Lung (tissue), 12 donors: Measurements from ENCODE around the gene TCF12. TPM values are rescaled to one million over a fixed set of nuclear protein-coding genes. Genes with fewer than 3 reads are reported as not detected.

ENCODE experiments used
- ATAC-seq: fragments of 200-7000 bp; cut with Tn5 transposase; one replicate; pipeline ENCODE4 v1.9.1; 2020; ENCODE audit warnings: moderate number of reproducible peaks; ENCODE audit not compliant: insufficient read depth, low FRiP score
- DNase-seq, 3 donors: peaks; one replicate each; pipeline ENCODE4 v3.0.0-alpha.2; 2013 to 2017
- H3K27ac ChIP-seq, 2 donors: one replicate each; pipeline ENCODE4 v1.5.1; 2013; ENCODE audit warnings: mild to moderate bottlenecking in 2 of 2, moderate library complexity in 2 of 2, control low read depth in 1 of 2, inconsistent platforms in 1 of 2, low read depth in 1 of 2, low read length in 1 of 2
- H3K27me3 ChIP-seq, 3 donors: one replicate each; pipeline ENCODE4 v1.5.1; 2013; ENCODE audit warnings: low read length in 2 of 3; ENCODE audit not compliant: control insufficient read depth in 3 of 3, insufficient read depth in 3 of 3
- H3K36me3 ChIP-seq, 4 donors: one replicate each; pipeline ENCODE4 v1.5.1; 2013; ENCODE audit warnings: low read length in 4 of 4, mild to moderate bottlenecking in 1 of 4, moderate library complexity in 1 of 4; ENCODE audit not compliant: control insufficient read depth in 4 of 4, insufficient read depth in 4 of 4
- H3K4me1 ChIP-seq, 5 donors: one replicate each; pipeline ENCODE4 v1.5.1; 2013; ENCODE audit warnings: low read length in 5 of 5, mild to moderate bottlenecking in 2 of 5, moderate library complexity in 1 of 5; ENCODE audit not compliant: control insufficient read depth in 5 of 5, insufficient read depth in 5 of 5
- H3K4me3 ChIP-seq: one replicate; pipeline ENCODE4 v1.5.1; 2013; ENCODE audit warnings: mild to moderate bottlenecking, control low read depth, moderate library complexity
- H3K9ac ChIP-seq, 2 donors: one replicate each; pipeline ENCODE4 v1.5.1; 2013; ENCODE audit warnings: low read length in 2 of 2, control low read depth in 1 of 2; ENCODE audit not compliant: insufficient read depth in 1 of 2
- H3K9me3 ChIP-seq, 4 donors: one replicate each; pipeline ENCODE4 v1.5.1; 2013; ENCODE audit warnings: low read length in 3 of 4, mild to moderate bottlenecking in 1 of 4, moderate library complexity in 1 of 4; ENCODE audit not compliant: control insufficient read depth in 4 of 4, insufficient read depth in 3 of 4
- CTCF ChIP-seq: IDR thresholded peaks from 2 replicates; pipeline ENCODE4 v1.5.1; 2012; ENCODE audit warnings: mild to moderate bottlenecking; ENCODE audit errors: control extremely low read depth, extremely low read depth
- WGBS, 2 donors: extraction: QIAGEN DNeasy Blood & Tissue Kit; methylation state at CpG; one replicate each; pipeline ENCODE4 v1.1.7; 2013; 5-methylcytosine and 5-hydroxymethylcytosine counted together
- polyA plus RNA-seq, 2 donors: library from polyadenylated mRNA; stranded (reverse); fragments of 200-250 nt; gene quantifications; one replicate each; pipeline ENCODE4 v1.2.1, GENCODE V29; 2013
- total RNA-seq, 2 donors: library from RNA; depleted of rRNA in 1 of 2; stranded (reverse); fragments of >200 nt in 1 of 2; gene quantifications; one replicate each; pipeline ENCODE4 v1.2.1, GENCODE V29; 2014 to 2021
- donor health status: control.
- donor health status: control.
- donor health status: Bipolar disorder and iron deficiency.
- donor health status: healthy.
- donor health status: DM: yes; HTN: yes; CAD: no.

Gene TCF12
- total and polyA plus RNA-seq, 4 donors, result 9.6 to 314 (median 56.3) TPM

- H3K27me3 ChIP-seq, result no peaks in the 10 kb centered on the region
- no peaks in the 10 kb centered on the region for H3K4me1 ChIP-seq
- WGBS, 2 donors, result 85 to 88% methylated on average over 2 to 3 of the region's 3 CpGs
- DNase-seq (no peak), ATAC-seq (no peak)
- H3K36me3 ChIP-seq, result peaks cover 11 to 47% (median 31%) of the 10 kb centered on the region in 4 donors
- no peak for TF ChIP-seq CTCF
- H3K9me3 ChIP-seq, result no peaks in the 10 kb centered on the region
- no peak overlapping the region for H3K27ac ChIP-seq
- no peak overlapping the region for H3K9ac ChIP-seq
- H3K4me3 ChIP-seq, result no peak overlapping the region
Measured at GRCh38 chr15:57278439-57278838, 360.0 kb downstream of the TCF12 start.

GRCh38 chr15:57280464-57280863 lies 362.0 kb downstream of the TCF12 start:
- no peak for TF ChIP-seq CTCF
- Histone ChIP-seq H3K27me3 (no peaks in the 10 kb centered on the region), H3K36me3 (peaks cover 9 to 32% (median 26%) of the 10 kb centered on the region in 4 donors), H3K27ac (no peak overlapping the region), H3K9ac (no peak overlapping the region), H3K9me3 (no peaks in the 10 kb centered on the region), H3K4me3 (no peak overlapping the region), H3K4me1 (no peaks in the 10 kb centered on the region)
- DNase-seq, result no peak
- WGBS, 2 donors, result 95 to 99% methylated on average over 3 of the region's 3 CpGs
- no peak for ATAC-seq

- Histone ChIP-seq H3K27ac (no peak overlapping the region), H3K27me3 (no peaks in the 10 kb centered on the region), H3K4me3 (no peak overlapping the region), H3K4me1 (no peaks in the 10 kb centered on the region), H3K9ac (no peak overlapping the region), H3K9me3 (no peaks in the 10 kb centered on the region), H3K36me3 (peaks cover 10 to 35% (median 25%) of the 10 kb centered on the region in 4 donors)
- no peak for TF ChIP-seq CTCF
- ATAC-seq (no peak), DNase-seq (no peak)
- 91 to 95% methylated on average over 8 of the region's 8 CpGs for WGBS, 2 donors
Measured at GRCh38 chr15:57281321-57281720, 362.9 kb downstream of the TCF12 start.

GRCh38 chr15:57282686-57283085 lies 364.2 kb downstream of the TCF12 start:
- Histone ChIP-seq H3K27me3 (no peaks in the 10 kb centered on the region), H3K4me3 (no peak overlapping the region), H3K9me3 (no peaks in the 10 kb centered on the region), H3K9ac (no peak overlapping the region), H3K36me3 (peaks cover 13 to 43% (median 29%) of the 10 kb centered on the region in 4 donors), H3K4me1 (peaks cover 0 to 2% (median 0%) of the 10 kb centered on the region in 5 donors), H3K27ac (no peak overlapping the region)
- WGBS, 2 donors, result 69 to 85% methylated on average over 3 of the region's 3 CpGs
- DNase-seq, result no peak
- no peak for ATAC-seq
- TF ChIP-seq CTCF, result no peak
